ENCODE results near the gene DCD. TPM values are rescaled to one million over a fixed set of nuclear protein-coding genes. Genes with fewer than 3 reads are reported as not detected.

DCD gene
- total and polyA plus RNA-seq, 2 experiments from 2014 or later = not detected

DNA sequence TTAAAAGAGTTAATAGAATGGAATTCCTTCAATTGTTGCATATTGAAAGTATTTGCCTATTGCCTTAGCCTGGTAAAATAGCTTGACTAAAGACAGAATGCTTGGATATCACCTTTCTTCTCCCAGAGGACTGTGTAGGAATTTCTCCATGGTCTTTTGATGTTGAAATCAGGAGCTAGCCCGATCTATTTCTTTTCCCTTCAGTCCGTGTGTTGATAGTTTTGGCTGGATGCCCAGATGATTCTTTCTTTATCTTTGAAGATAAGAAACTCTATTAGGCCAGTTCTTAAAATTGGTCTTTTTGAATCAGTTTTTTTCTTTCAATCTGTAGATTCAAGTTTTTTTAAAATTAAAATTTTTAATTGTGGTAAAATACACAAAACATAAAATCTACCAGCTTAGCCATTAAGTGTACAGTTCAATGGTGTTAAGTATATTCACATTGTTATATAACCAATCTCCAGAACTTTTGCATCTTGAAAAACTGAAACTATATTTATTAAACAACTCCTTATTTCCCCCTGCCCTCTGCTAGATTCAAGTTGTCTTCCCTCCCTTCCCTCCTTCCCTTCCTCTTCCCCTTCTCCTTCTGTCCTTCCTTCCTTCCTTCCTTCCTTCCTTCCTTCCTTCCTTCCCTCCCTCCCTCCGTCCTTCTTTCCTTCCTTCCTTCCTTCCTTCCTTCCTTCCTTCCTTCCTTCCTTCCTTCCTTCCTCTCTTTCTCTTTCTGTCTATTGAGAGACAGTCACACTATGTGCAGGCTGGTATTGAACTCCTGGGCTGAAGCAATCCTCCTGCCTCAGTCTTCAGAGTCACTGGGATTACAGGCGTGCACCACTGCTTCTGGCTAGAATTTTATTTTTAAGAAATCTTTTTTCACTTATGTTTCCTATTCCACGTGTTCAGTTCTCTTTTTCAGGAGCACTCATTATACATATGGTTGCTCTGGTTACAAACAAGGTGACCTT lies 23.6 kb downstream of the DCD start:
- H2AFZ ChIP-seq = no peak overlapping the region
- no peaks in the 10 kb centered on the region for H3K4me1 ChIP-seq (ENCODE audit: insufficient read depth)
- no peak for DNase-seq (ENCODE audit: low spot score)
- peaks cover 12% of the 10 kb centered on the region for H3K27me3 ChIP-seq
- H3K36me3 ChIP-seq (replicated peaks; ENCODE audit: insufficient read depth, low read depth) = no peaks in the 10 kb centered on the region
- no peak overlapping the region for H3K4me2 ChIP-seq
- no peak overlapping the region for H3K4me3 ChIP-seq
- no peaks in the 10 kb centered on the region for H3K9me3 ChIP-seq (ENCODE audit: low read depth)
- no peaks in the 10 kb centered on the region for H3K9me2 ChIP-seq (replicated peaks; ENCODE audit: insufficient read depth)
- no peaks in the 10 kb centered on the region for H3K79me2 ChIP-seq
- no peak overlapping the region for H3K27ac ChIP-seq
- no peaks in the 10 kb centered on the region for H4K20me1 ChIP-seq (ENCODE audit: insufficient read depth, poor library complexity, severe bottlenecking)
- TF ChIP-seq EZH2phosphoT487 (IDR thresholded peaks at IDR 0.05; ENCODE audit: low read depth, severe bottlenecking, unreplicated experiment) (no peak), EZH2 (IDR thresholded peaks at IDR 0.05; ENCODE audit: borderline replicate concordance) (no peak), CTCF (IDR thresholded peaks at IDR 0.05; ENCODE audit: poor library complexity) (no peak)
- 44% methylated on average over 4 of the region's 5 CpGs for WGBS (ENCODE audit: low lambda C conversion rate, missing lambda C conversion rate)

- Histone ChIP-seq H3K4me2 (no peak overlapping the region), H3K4me1 (ENCODE audit: insufficient read depth) (no peaks in the 10 kb centered on the region), H3K9me2 (replicated peaks; ENCODE audit: insufficient read depth) (no peaks in the 10 kb centered on the region), H3K79me2 (no peaks in the 10 kb centered on the region), H3K27ac (no peak overlapping the region), H2AFZ (no peak overlapping the region), H4K20me1 (ENCODE audit: insufficient read depth, poor library complexity, severe bottlenecking) (no peaks in the 10 kb centered on the region), H3K27me3 (peaks cover 24% of the 10 kb centered on the region), H3K36me3 (replicated peaks; ENCODE audit: insufficient read depth, low read depth) (no peaks in the 10 kb centered on the region), H3K9me3 (ENCODE audit: low read depth) (no peaks in the 10 kb centered on the region), H3K4me3 (no peak overlapping the region)
- no peak for DNase-seq (ENCODE audit: low spot score)
- TF ChIP-seq EZH2 (IDR thresholded peaks at IDR 0.05; ENCODE audit: borderline replicate concordance) (no peak), CTCF (IDR thresholded peaks at IDR 0.05; ENCODE audit: poor library complexity) (peak; percentile 9)
Measured at GRCh38 chr12:54622463-54623183, 25.5 kb downstream of the DCD start.

GRCh38 chr12:54616933-54617680 lies 31.1 kb downstream of the DCD start:
- Histone ChIP-seq H3K27ac (no peak overlapping the region), H4K20me1 (ENCODE audit: insufficient read depth, poor library complexity, severe bottlenecking) (no peaks in the 10 kb centered on the region), H3K36me3 (replicated peaks; ENCODE audit: insufficient read depth, low read depth) (no peaks in the 10 kb centered on the region), H2AFZ (no peak overlapping the region), H3K4me3 (no peak overlapping the region), H3K4me1 (ENCODE audit: insufficient read depth) (no peaks in the 10 kb centered on the region), H3K4me2 (no peak overlapping the region), H3K9me2 (replicated peaks; ENCODE audit: insufficient read depth) (no peaks in the 10 kb centered on the region), H3K27me3 (peaks cover 36% of the 10 kb centered on the region), H3K79me2 (no peaks in the 10 kb centered on the region), H3K9me3 (ENCODE audit: low read depth) (no peaks in the 10 kb centered on the region)
- no peak for DNase-seq (ENCODE audit: low spot score)
- TF ChIP-seq CTCF (IDR thresholded peaks at IDR 0.05; ENCODE audit: poor library complexity) = no peak
- no peak for TF ChIP-seq EZH2phosphoT487 (IDR thresholded peaks at IDR 0.05; ENCODE audit: low read depth, severe bottlenecking, unreplicated experiment)
- TF ChIP-seq EZH2 (IDR thresholded peaks at IDR 0.05; ENCODE audit: borderline replicate concordance) = no peak
- WGBS (ENCODE audit: low lambda C conversion rate, missing lambda C conversion rate) = 81% methylated on average over 6 of the region's 6 CpGs

All from hepatocyte (in vitro differentiated cells).